IPS-18c (cell line): Measurements from ENCODE around the gene RBP7.
"Not testable (repeated sequence)": the region's sequence is repeated elsewhere in the genome, so short reads cannot be mapped to it uniquely, and the experiment has no call there.

Experiments
- H3K4me3 ChIP-seq: 2 replicates; pipeline ENCODE4 v1.7.0; 2013; ENCODE audit warnings: low read depth, mild to moderate bottlenecking, low read length, moderate library complexity; ENCODE audit not compliant: insufficient read depth
- H3K9me3 ChIP-seq: one replicate; pipeline ENCODE4 v1.6.1; 2013; ENCODE audit warnings: mild to moderate bottlenecking, low read length, moderate library complexity; ENCODE audit not compliant: control insufficient read depth, insufficient read depth

RBP7 gene

GRCh38 chr1:10021992-10022391 is 25.0 kb downstream of the RBP7 start:
- H3K4me3 ChIP-seq, result not testable (repeated sequence)

GRCh38 chr1:10022656-10023055 is 25.6 kb downstream of the RBP7 start:
- Histone ChIP-seq H3K4me3 (no peak overlapping the region), H3K9me3 (peaks cover 2% of the 10 kb centered on the region)

More at GRCh38 chr1:10021992-10022391, 25.0 kb downstream of the RBP7 start:
- not testable (repeated sequence) for H3K9me3 ChIP-seq

GRCh38 chr1:10025354-10025753 is 28.3 kb downstream of the RBP7 start:
- H3K4me3 ChIP-seq, result no peak overlapping the region

GRCh38 chr1:10027027-10027426 is 30.0 kb downstream of the RBP7 start:
- no peak overlapping the region for H3K4me3 ChIP-seq
- peaks cover 2% of the 10 kb centered on the region for H3K9me3 ChIP-seq

More at GRCh38 chr1:10025354-10025753, 28.3 kb downstream of the RBP7 start:
- peaks cover 2% of the 10 kb centered on the region for H3K9me3 ChIP-seq

- H3K4me3 ChIP-seq, H3K9me3 ChIP-seq: not testable (repeated sequence)
Observed at GRCh38 chr1:10028956-10029500, 32.0 kb downstream of the RBP7 start.

GRCh38 chr1:10031461-10031860 is 34.4 kb downstream of the RBP7 start:
- H3K4me3 ChIP-seq, result no peak overlapping the region
- no peaks in the 10 kb centered on the region for H3K9me3 ChIP-seq

- peak within 1 kb of the TSS; percentile 90 for H3K4me3 ChIP-seq
- no peaks in the 10 kb centered on the region for H3K9me3 ChIP-seq
Observed at GRCh38 chr1:10032590-10033358, 35.7 kb downstream of the RBP7 start, which contains the start of gene UBE4B. Gene UBE4B (plus strand): TSS chr1:10032958. CDS start chr1:10033671, 713 bp downstream.

GRCh38 chr1:10033359-10033845 is 36.4 kb downstream of the RBP7 start:
- Histone ChIP-seq H3K4me3 (peak overlapping the region; percentile 90), H3K9me3 (no peaks in the 10 kb centered on the region)

- Histone ChIP-seq H3K4me3 (no peak overlapping the region), H3K9me3 (no peaks in the 10 kb centered on the region)
Observed at GRCh38 chr1:10042746-10043145, 45.7 kb downstream of the RBP7 start.

- no peaks in the 10 kb centered on the region for H3K9me3 ChIP-seq
Observed at GRCh38 chr1:10045480-10046355, 48.7 kb downstream of the RBP7 start.

GRCh38 chr1:10046356-10047085 is 49.5 kb downstream of the RBP7 start:
- H3K9me3 ChIP-seq, result no peaks in the 10 kb centered on the region
- no peak overlapping the region for H3K4me3 ChIP-seq

More at GRCh38 chr1:10045480-10046355, 48.7 kb downstream of the RBP7 start:
- H3K4me3 ChIP-seq, result no peak overlapping the region; the same call in 1 of the 2 replicates

- H3K4me3 ChIP-seq, result no peak overlapping the region
- H3K9me3 ChIP-seq, result no peaks in the 10 kb centered on the region
Observed at GRCh38 chr1:10048601-10049000, 51.6 kb downstream of the RBP7 start.

- Histone ChIP-seq H3K9me3 (no peaks in the 10 kb centered on the region), H3K4me3 (no peak overlapping the region)
Observed at GRCh38 chr1:10050611-10051010, 53.6 kb downstream of the RBP7 start.

- H3K4me3 ChIP-seq, result no peak overlapping the region
- no peaks in the 10 kb centered on the region for H3K9me3 ChIP-seq
Observed at GRCh38 chr1:10051656-10052055, 54.6 kb downstream of the RBP7 start.

- no peaks in the 10 kb centered on the region for H3K9me3 ChIP-seq
- no peak overlapping the region for H3K4me3 ChIP-seq
Observed at GRCh38 chr1:10052347-10052746, 55.3 kb downstream of the RBP7 start.

GRCh38 chr1:10054465-10054864 is 57.4 kb downstream of the RBP7 start:
- no peak overlapping the region for H3K4me3 ChIP-seq
- H3K9me3 ChIP-seq, result no peaks in the 10 kb centered on the region

- H3K9me3 ChIP-seq, result no peaks in the 10 kb centered on the region
- no peak overlapping the region for H3K4me3 ChIP-seq
Observed at GRCh38 chr1:10056599-10056987, 59.6 kb downstream of the RBP7 start.
